CD14-positive monocyte (primary cell): ENCODE results near the gene TBCCD1. TPM values are rescaled to one million over a fixed set of nuclear protein-coding genes. Genes with fewer than 3 reads are reported as not detected.
A peak's percentile ranks its signal among the peaks of the same experiment; 100 is the strongest.

Experiments used
- DNase-seq, 3 donors: peaks; one replicate each; pipeline ENCODE4 v3.0.0-alpha.2; 2011 to 2022
- H2AFZ ChIP-seq: 2 replicates; pipeline ENCODE4 v1.6.0; 2012; ENCODE audit warnings: mild to moderate bottlenecking, low read depth, low read length, inconsistent platforms; ENCODE audit not compliant: insufficient read depth, poor library complexity, severe bottlenecking
- H3K27ac ChIP-seq, 2 donors: 1 replicate in 1 of 2; 2 replicates in 1 of 2; pipeline ENCODE4 v1.5.1; 2012 to 2013; ENCODE audit warnings: low read length in 2 of 2, control low read depth in 1 of 2, inconsistent platforms in 1 of 2, low read depth in 1 of 2, mild to moderate bottlenecking in 1 of 2
- H3K27me3 ChIP-seq, 2 donors: one replicate each; pipeline versions ENCODE4 v1.6.0 to v1.6.1; 2011 to 2013; ENCODE audit warnings: low read length in 2 of 2; ENCODE audit not compliant: control insufficient read depth in 2 of 2, insufficient read depth in 2 of 2
- H3K36me3 ChIP-seq, 2 donors: replicated peaks in 1 of 2; 1 replicate in 1 of 2; 2 replicates in 1 of 2; pipeline versions ENCODE4 v1.5.1 to v1.6.1; 2012 to 2013; ENCODE audit warnings: low read length in 2 of 2, control low read depth in 1 of 2, inconsistent platforms in 1 of 2, mild to moderate bottlenecking in 1 of 2; ENCODE audit not compliant: insufficient read depth in 2 of 2, control insufficient read depth in 1 of 2
- H3K4me1 ChIP-seq, 2 donors: 1 replicate in 1 of 2; 2 replicates in 1 of 2; pipeline versions ENCODE4 v1.5.1 to v1.6.1; 2012 to 2013; ENCODE audit warnings: low read length in 2 of 2, control low read depth in 1 of 2, inconsistent platforms in 1 of 2, mild to moderate bottlenecking in 1 of 2, moderate library complexity in 1 of 2; ENCODE audit not compliant: insufficient read depth in 2 of 2, control insufficient read depth in 1 of 2
- H3K4me2 ChIP-seq: replicated peaks from 2 replicates; pipeline ENCODE3; 2012; ENCODE audit warnings: low read length, moderate library complexity, mild to moderate bottlenecking; ENCODE audit not compliant: poor library complexity, severe bottlenecking; ENCODE audit errors: extremely low read depth
- H3K4me3 ChIP-seq, 3 experiments: fragments of 200-600 bp in 1 of 3; sonication (generic) in 1 of 3; replicated peaks in 1 of 3; 1 replicate in 2 of 3; 2 replicates in 1 of 3; pipeline ENCODE4 v1.5.1; 2011 to 2013; ENCODE audit warnings: low read length in 3 of 3, mild to moderate bottlenecking in 3 of 3, control low read depth in 2 of 3, low read depth in 2 of 3, inconsistent platforms in 1 of 3, moderate library complexity in 1 of 3
- H3K79me2 ChIP-seq: 2 replicates; pipeline ENCODE4 v1.6.0; 2012; ENCODE audit warnings: mild to moderate bottlenecking, control low read depth, inconsistent platforms, low read length, moderate library complexity; ENCODE audit not compliant: insufficient read depth
- H3K9ac ChIP-seq: 2 replicates; pipeline ENCODE4 v1.6.0; 2017; ENCODE audit warnings: low read length, mild to moderate bottlenecking; ENCODE audit not compliant: insufficient read depth, poor library complexity, severe bottlenecking
- H3K9me3 ChIP-seq, 2 donors: replicated peaks in 1 of 2; 1 replicate in 1 of 2; 2 replicates in 1 of 2; pipeline versions ENCODE4 v1.5.1 to v1.6.1; 2012 to 2013; ENCODE audit warnings: low read length in 2 of 2, control low read depth in 1 of 2; ENCODE audit not compliant: control insufficient read depth in 1 of 2, insufficient read depth in 1 of 2
- H4K20me1 ChIP-seq: 2 replicates; pipeline ENCODE4 v1.6.0; 2012; ENCODE audit warnings: mild to moderate bottlenecking, low read length, control low read depth, moderate library complexity; ENCODE audit not compliant: insufficient read depth
- H3K27ac Mint-ChIP-seq, 7 donors: one replicate each; pipeline ENCODE4 v1.8.0; 2020; ENCODE audit warnings: mild to moderate bottlenecking in 7 of 7, mixed read lengths in 7 of 7, moderate library complexity in 6 of 7, inconsistent platforms in 2 of 7
- H3K27me3 Mint-ChIP-seq, 3 donors: one replicate each; pipeline ENCODE4 v1.8.0; 2021 to 2022; ENCODE audit warnings: low read depth in 3 of 3, mild to moderate bottlenecking in 3 of 3, mixed read lengths in 3 of 3, moderate library complexity in 3 of 3, inconsistent platforms in 1 of 3
- H3K36me3 Mint-ChIP-seq, 2 donors: one replicate each; pipeline ENCODE4 v1.8.0; 2020; ENCODE audit warnings: mixed read lengths in 2 of 2, inconsistent platforms in 1 of 2, mild to moderate bottlenecking in 1 of 2
- H3K4me1 Mint-ChIP-seq: one replicate; pipeline ENCODE4 v1.8.0; 2020; ENCODE audit warnings: mild to moderate bottlenecking, mixed read lengths
- H3K4me3 Mint-ChIP-seq, 2 donors: one replicate each; pipeline ENCODE4 v1.8.0; 2020; ENCODE audit warnings: mild to moderate bottlenecking in 2 of 2, mixed read lengths in 2 of 2, moderate library complexity in 1 of 2
- H3K9me3 Mint-ChIP-seq, 7 donors: one replicate each; pipeline ENCODE4 v1.8.0; 2020 to 2022; ENCODE audit warnings: mixed read lengths in 7 of 7, mild to moderate bottlenecking in 6 of 7, moderate library complexity in 6 of 7, inconsistent platforms in 2 of 7
- CTCF ChIP-seq: fragments of 200-600 bp; IDR thresholded peaks from one replicate; pipeline ENCODE4 v1.8.0; 2022; ENCODE audit warnings: antibody characterized with exemption, mild to moderate bottlenecking
- WGBS: methylation state at CpG from one replicate; pipeline ENCODE4 v1.1.5; 2013; ENCODE audit warnings: missing lambda C conversion rate; ENCODE audit not compliant: insufficient coverage; 5-methylcytosine and 5-hydroxymethylcytosine counted together
- intact Hi-C, 2 donors: fragments of 100-400 bp; cut with micrococcal nuclease; formaldehyde crosslinking; loops; one replicate each; pipeline versions ENCODE4 v1.15.0 to v1.15.1; 2023
- polyA minus RNA-seq: library from RNA; depleted of rRNA, polyadenylated mRNA; stranded (reverse); fragments of >200 nt; gene quantifications from 2 replicates; pipeline ENCODE4 v1.2.3, GENCODE V29; 2012
- polyA plus RNA-seq, 3 donors: library from polyadenylated mRNA; depleted of rRNA in 1 of 3; unstranded in 2 of 3; stranded (reverse) in 1 of 3; fragments of 300-500 nt in 2 of 3; fragments of >200 nt in 1 of 3; fragmentation: Illumina TruSeq in 2 of 3; gene quantifications; 1 replicate in 2 of 3; 2 replicates in 1 of 3; pipeline ENCODE4 v1.2.3, GENCODE V29; 2012 to 2021
- total RNA-seq, 12 experiments: library from RNA in 1 of 12; stranded (reverse) in 1 of 12; fragments of 120-200 nt in 1 of 12; gene quantifications; one replicate each; pipeline ENCODE4 v1.2.4 and lab custom pipeline; 2013 to 2026; ENCODE audit warnings: mixed read lengths in 6 of 12, inconsistent platforms in 1 of 12

TBCCD1 gene
- 14.2 TPM for total RNA-seq (2013)
- polyA plus RNA-seq (1 to 10 TPM; 9.2 to 9.6 (median 9.6) TPM), polyA minus RNA-seq (5.4 and 6.9 TPM in 2 replicates), total RNA-seq (lab: John Stamatoyannopoulos, UW) (3.0 to 8.9 (median 6.2) reads per million in 11 experiments)

GRCh38 chr3:186567072-186567921 is at the start of gene TBCCD1:
TBCCD1 (minus strand) TSS chr3:186567339; CDS start chr3:186564329, 3,010 bp downstream.
- Histone ChIP-seq H3K27ac (peak within 1 kb of the TSS; percentile 75 to 86), H3K9ac (peak within 1 kb of the TSS; percentile 81), H3K27me3 (no peaks in the 10 kb centered on the region), H3K79me2 (peaks cover 45% of the 10 kb centered on the region), H3K4me1 (peaks cover 30 to 41% of the 10 kb centered on the region in 2 donors), H3K4me3 (peak within 1 kb of the TSS; percentile 94 to 96 (median 96)), H3K4me2 (peak within 1 kb of the TSS; percentile 83), H2AFZ (peak within 1 kb of the TSS; percentile 95), H3K9me3 (no peaks in the 10 kb centered on the region), H4K20me1 (no peaks in the 10 kb centered on the region), H3K36me3 (peaks cover 2 to 17% of the 10 kb centered on the region in 2 donors)
- DNase-seq: peak; percentile 79 to 85 (median 83)
- Mint-ChIP-seq H3K4me1 (peaks cover 43% of the 10 kb centered on the region), H3K4me3 (peak within 1 kb of the TSS; percentile 93), H3K36me3 (peaks cover 8 to 11% of the 10 kb centered on the region in 2 donors), H3K27ac (peak within 1 kb of the TSS; percentile 87 to 96 (median 92)), H3K9me3 (no peaks in the 10 kb centered on the region), H3K27me3 (no peaks in the 10 kb centered on the region)
- under 1% methylated on average over 59 of the region's 66 CpGs for WGBS
- intact Hi-C loops: no loop called here
- TF ChIP-seq CTCF: no peak

- Histone ChIP-seq H3K9ac (no peak overlapping the region), H3K27ac (no peak overlapping the region), H3K36me3 (no peaks in the 10 kb centered on the region), H3K4me2 (no peak overlapping the region), H3K27me3 (peaks cover 13 to 34% of the 10 kb centered on the region in 2 donors), H3K79me2 (no peaks in the 10 kb centered on the region), H3K4me1 (peaks cover 6 to 10% of the 10 kb centered on the region in 2 donors), H3K9me3 (no peaks in the 10 kb centered on the region), H2AFZ (peak overlapping the region; percentile 76), H4K20me1 (no peaks in the 10 kb centered on the region), H3K4me3 (no peak overlapping the region)
- no peak for DNase-seq
- peaks cover 27 to 41% (median 37%) of the 10 kb centered on the region in 3 donors for H3K27me3 Mint-ChIP-seq
- TF ChIP-seq CTCF: no peak
- no peak overlapping the region for H3K4me3 Mint-ChIP-seq
- H3K4me1 Mint-ChIP-seq: peaks cover 18% of the 10 kb centered on the region
- intact Hi-C loops: loop anchor here (2.0 to 10.0 kb wide), 3 partner anchors 205 to 634 kb away; no protein-coding TSS in a partner anchor
- H3K36me3 Mint-ChIP-seq: no peaks in the 10 kb centered on the region
- 87% methylated on average over 6 of the region's 8 CpGs for whole genome bisulfite sequencing
- no peak overlapping the region for H3K27ac Mint-ChIP-seq
- H3K9me3 Mint-ChIP-seq: no peaks in the 10 kb centered on the region
Observed at GRCh38 chr3:186616299-186616617, 49.1 kb upstream of the TBCCD1 start.
